ENCODE data around the gene ADPRM. TPM values are rescaled to one million over a fixed set of nuclear protein-coding genes. Genes with fewer than 3 reads are reported as not detected.
A peak's percentile ranks its signal among the peaks of the same experiment; 100 is the strongest.

ADPRM gene
- total and polyA plus RNA-seq, 4 experiments from 2014 or later = 45.5 to 55.0 (median 48.3) TPM

- H3K27me3 Mint-ChIP-seq = peaks cover 7 to 8% of the 10 kb centered on the region in 2 donors
- H3K27ac Mint-ChIP-seq = no peak overlapping the region
- no peak overlapping the region for H3K4me3 Mint-ChIP-seq
- Histone ChIP-seq H3K4me3 (ENCODE audit: low read length in 2 of 2) (no peak overlapping the region), H3K9me3 (ENCODE audit: control insufficient read depth in 1 of 2, low read length in 2 of 2) (no peaks in the 10 kb centered on the region), H3K4me1 (ENCODE audit: insufficient read depth, low read length) (no peaks in the 10 kb centered on the region), H3K27me3 (ENCODE audit: insufficient read depth, low read length) (no peaks in the 10 kb centered on the region), H3K36me3 (ENCODE audit: insufficient read depth, low read length) (no peaks in the 10 kb centered on the region), H3K27ac (ENCODE audit: low read depth, low read length) (no peak overlapping the region)
- ChIA-PET CTCF (ENCODE audit: partially characterized antibody) (no interaction called here), POLR2A (ENCODE audit: partially characterized antibody) (no interaction called here)
- H3K36me3 Mint-ChIP-seq = no peaks in the 10 kb centered on the region
- H3K4me1 Mint-ChIP-seq = peaks cover 4 to 12% (median 8%) of the 10 kb centered on the region in 4 donors
- intact Hi-C loops (cut with micrococcal nuclease) = no loop called here
- DNase-seq = no peak
- H3K9me3 Mint-ChIP-seq = peaks cover 0 to 2% (median 0%) of the 10 kb centered on the region in 8 donors
Measured at GRCh38 chr17:10738521-10739258, 41.3 kb downstream of the ADPRM start.

- no peak overlapping the region for H3K27ac ChIP-seq (ENCODE audit: low read depth, low read length)
- peaks cover 5 to 15% (median 10%) of the 10 kb centered on the region in 4 donors for H3K4me1 Mint-ChIP-seq
- peaks cover 0 to 2% (median 0%) of the 10 kb centered on the region in 8 donors for H3K9me3 Mint-ChIP-seq
- DNase-seq = no peak
- POLR2A ChIA-PET (ENCODE audit: partially characterized antibody) = no interaction called here
- no peaks in the 10 kb centered on the region for H3K36me3 Mint-ChIP-seq
- peaks cover 6 to 8% of the 10 kb centered on the region in 2 donors for H3K27me3 Mint-ChIP-seq
- H3K27ac Mint-ChIP-seq = no peak overlapping the region
- CTCF ChIA-PET (ENCODE audit: partially characterized antibody) = no interaction called here
- no peak overlapping the region for H3K4me3 Mint-ChIP-seq
- intact Hi-C loops (cut with micrococcal nuclease) = no loop called here
- H3K4me3 ChIP-seq (ENCODE audit: low read length in 2 of 2) = no peak overlapping the region
- no peaks in the 10 kb centered on the region for H3K27me3 ChIP-seq (ENCODE audit: insufficient read depth, low read length)
- H3K4me1 ChIP-seq (ENCODE audit: insufficient read depth, low read length) = peaks cover 5% of the 10 kb centered on the region
- H3K9me3 ChIP-seq (ENCODE audit: control insufficient read depth in 1 of 2, low read length in 2 of 2) = no peaks in the 10 kb centered on the region
- no peaks in the 10 kb centered on the region for H3K36me3 ChIP-seq (ENCODE audit: insufficient read depth, low read length)
Measured at GRCh38 chr17:10739386-10739785, 42.0 kb downstream of the ADPRM start.

DNA sequence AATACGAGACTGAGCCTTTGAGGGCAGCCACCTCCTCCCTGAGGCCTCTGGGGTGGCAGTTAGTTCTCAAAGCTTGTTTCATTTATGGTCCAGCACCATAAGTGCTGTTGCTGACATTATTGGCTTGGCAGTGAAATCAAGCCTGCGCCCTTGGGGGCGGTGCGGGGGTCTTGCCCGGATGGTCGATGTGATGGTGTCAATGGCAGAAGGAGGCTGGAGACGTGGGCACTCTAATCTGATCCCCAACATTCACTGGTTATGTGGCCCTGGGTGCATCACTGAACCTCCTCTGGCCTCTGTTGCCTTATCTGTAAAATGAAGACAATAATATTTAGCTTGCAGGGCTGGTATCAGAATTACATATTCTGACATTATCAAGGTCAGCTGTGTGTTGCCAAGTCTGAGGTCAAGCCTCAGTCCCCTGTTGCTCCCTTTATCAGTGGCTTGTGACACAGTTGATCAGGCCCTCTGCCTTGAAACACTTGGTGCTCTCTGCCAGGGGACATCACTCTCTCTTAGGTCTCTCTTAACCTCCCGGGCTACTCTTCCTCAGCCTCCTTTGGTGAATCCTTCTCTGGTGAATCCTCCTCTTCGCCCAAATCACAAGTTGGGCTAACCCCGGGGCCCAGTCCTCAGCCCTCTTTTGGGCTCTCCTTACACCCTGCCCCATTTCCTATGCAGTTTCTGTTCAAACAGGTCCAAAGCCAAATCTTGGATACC, 44.2 kb downstream of the ADPRM start:
- ChIA-PET CTCF (ENCODE audit: partially characterized antibody) (interaction anchor here (0.9 to 1.2 kb wide), 3 partner anchors 8 to 103 kb away, joined by 3 read pairs; no protein-coding TSS in a partner anchor), POLR2A (ENCODE audit: partially characterized antibody) (no interaction called here)
- Mint-ChIP-seq H3K9me3 (peaks cover 0 to 2% (median 0%) of the 10 kb centered on the region in 8 donors), H3K27me3 (peaks cover 3 to 9% of the 10 kb centered on the region in 2 donors), H3K4me3 (no peak overlapping the region), H3K4me1 (peaks cover 9 to 20% (median 14%) of the 10 kb centered on the region in 4 donors), H3K36me3 (no peaks in the 10 kb centered on the region), H3K27ac (peak overlapping the region in 1 of 7 donors; percentile 4)
- Histone ChIP-seq H3K36me3 (ENCODE audit: insufficient read depth, low read length) (no peaks in the 10 kb centered on the region), H3K27ac (ENCODE audit: low read depth, low read length) (no peak overlapping the region), H3K4me3 (ENCODE audit: low read length in 2 of 2) (no peak overlapping the region), H3K4me1 (ENCODE audit: insufficient read depth, low read length) (peaks cover 12% of the 10 kb centered on the region), H3K9me3 (ENCODE audit: control insufficient read depth in 1 of 2, low read length in 2 of 2) (no peaks in the 10 kb centered on the region), H3K27me3 (ENCODE audit: insufficient read depth, low read length) (no peaks in the 10 kb centered on the region)
- no peak for DNase-seq
- intact Hi-C loops (cut with micrococcal nuclease) = no loop called here

DNA sequence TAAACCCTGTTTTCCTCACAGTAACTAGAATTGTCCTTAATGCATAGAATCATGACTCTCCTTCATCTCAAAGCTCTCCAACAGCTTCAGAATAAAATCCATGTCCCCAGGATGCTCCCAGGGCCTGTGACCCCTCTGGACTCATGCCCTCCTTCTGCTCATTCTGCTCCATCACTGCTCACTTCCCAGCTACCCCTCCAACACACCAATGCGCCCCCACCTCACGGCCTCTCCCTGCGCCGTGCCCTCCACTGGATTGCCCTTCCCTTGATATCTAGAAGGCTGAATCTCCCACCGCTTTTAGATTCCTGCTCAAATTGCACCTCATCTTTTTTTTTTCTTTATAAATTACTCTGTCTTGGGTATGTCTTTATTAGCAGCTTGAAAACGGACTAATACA, 45.0 kb downstream of the ADPRM start:
- intact Hi-C loops (cut with micrococcal nuclease) = no loop called here
- Histone ChIP-seq H3K36me3 (ENCODE audit: insufficient read depth, low read length) (no peaks in the 10 kb centered on the region), H3K4me1 (ENCODE audit: insufficient read depth, low read length) (peaks cover 12% of the 10 kb centered on the region), H3K4me3 (ENCODE audit: low read length in 2 of 2) (no peak overlapping the region), H3K9me3 (ENCODE audit: control insufficient read depth in 1 of 2, low read length in 2 of 2) (no peaks in the 10 kb centered on the region), H3K27ac (ENCODE audit: low read depth, low read length) (no peak overlapping the region), H3K27me3 (ENCODE audit: insufficient read depth, low read length) (no peaks in the 10 kb centered on the region)
- peaks cover 3 to 8% of the 10 kb centered on the region in 2 donors for H3K27me3 Mint-ChIP-seq
- H3K4me1 Mint-ChIP-seq = peaks cover 5 to 15% (median 10%) of the 10 kb centered on the region in 4 donors
- H3K9me3 Mint-ChIP-seq = peaks cover 0 to 2% (median 0%) of the 10 kb centered on the region in 8 donors
- DNase-seq = no peak
- H3K27ac Mint-ChIP-seq = peak overlapping the region in 1 of 7 donors; percentile 70
- ChIA-PET POLR2A (ENCODE audit: partially characterized antibody) (no interaction called here), CTCF (ENCODE audit: partially characterized antibody) (interaction anchor here (1.2 kb wide), 1 partner anchor 12 kb away, joined by 3 read pairs; no protein-coding TSS in a partner anchor)
- H3K36me3 Mint-ChIP-seq = no peaks in the 10 kb centered on the region
- no peak overlapping the region for H3K4me3 Mint-ChIP-seq

DNA sequence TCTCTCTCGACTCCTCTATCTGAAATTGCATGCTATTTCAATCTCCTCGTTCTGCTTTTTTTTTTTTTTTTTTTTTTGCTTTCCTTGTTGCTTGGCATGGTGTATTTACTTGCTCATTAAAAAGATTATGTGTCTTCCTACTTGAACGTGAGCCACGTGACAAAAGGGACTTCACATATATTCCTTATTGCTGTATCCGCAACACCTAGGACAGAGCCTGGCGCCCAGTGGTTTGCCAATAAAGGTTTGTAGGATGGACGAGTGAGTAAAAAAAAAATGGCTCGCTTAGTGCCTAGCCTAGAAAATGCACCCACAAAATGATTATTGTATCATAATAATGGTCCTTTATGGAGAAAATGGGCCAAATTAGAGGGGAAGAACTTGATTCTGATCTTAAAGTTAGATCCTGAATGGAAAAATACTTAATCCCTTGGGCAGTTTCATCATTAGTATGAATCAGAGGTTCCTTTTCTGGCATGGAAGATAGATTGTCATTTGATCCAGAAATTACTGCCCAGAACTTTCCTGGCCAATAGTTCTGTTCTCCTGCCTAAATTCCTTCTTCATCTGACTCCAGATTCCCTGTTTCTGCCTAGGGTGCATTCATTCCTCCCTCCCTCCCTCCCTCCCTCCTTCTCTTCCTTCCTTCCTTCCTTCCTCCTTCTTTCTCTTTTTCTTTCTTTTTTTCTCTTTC, 46.1 kb downstream of the ADPRM start:
- Histone ChIP-seq H3K36me3 (ENCODE audit: insufficient read depth, low read length) (no peaks in the 10 kb centered on the region), H3K4me3 (ENCODE audit: low read length in 2 of 2) (no peak overlapping the region), H3K9me3 (ENCODE audit: control insufficient read depth in 1 of 2, low read length in 2 of 2) (no peaks in the 10 kb centered on the region), H3K27ac (ENCODE audit: low read depth, low read length) (no peak overlapping the region), H3K4me1 (ENCODE audit: insufficient read depth, low read length) (peaks cover 12% of the 10 kb centered on the region), H3K27me3 (ENCODE audit: insufficient read depth, low read length) (no peaks in the 10 kb centered on the region)
- no peak overlapping the region for H3K27ac Mint-ChIP-seq
- H3K4me1 Mint-ChIP-seq = peaks cover 5 to 13% (median 6%) of the 10 kb centered on the region in 4 donors
- no peak for DNase-seq
- H3K36me3 Mint-ChIP-seq = no peaks in the 10 kb centered on the region
- ChIA-PET POLR2A (ENCODE audit: partially characterized antibody) (interaction anchor here (0.6 kb wide), 1 partner anchor 80 kb away, joined by 3 read pairs; no protein-coding TSS in a partner anchor), CTCF (ENCODE audit: partially characterized antibody) (interaction anchor here (1.2 kb wide), 1 partner anchor 11 kb away, joined by 3 read pairs; no protein-coding TSS in a partner anchor)
- no peak overlapping the region for H3K4me3 Mint-ChIP-seq
- H3K9me3 Mint-ChIP-seq = peaks cover 0 to 2% (median 0%) of the 10 kb centered on the region in 8 donors
- peaks cover 3 to 8% of the 10 kb centered on the region in 2 donors for H3K27me3 Mint-ChIP-seq
- intact Hi-C loops (cut with micrococcal nuclease) = no loop called here

GRCh38 chr17:10744501-10745000, 47.2 kb downstream of the ADPRM start:
- Mint-ChIP-seq H3K36me3 (no peaks in the 10 kb centered on the region), H3K4me3 (peak overlapping the region in 7 of 8 donors; percentile 17 to 70 (median 41)), H3K27me3 (peaks cover 2 to 8% of the 10 kb centered on the region in 2 donors), H3K4me1 (peaks cover 5 to 9% (median 6%) of the 10 kb centered on the region in 4 donors), H3K9me3 (peaks cover 0 to under 1% (median 0%) of the 10 kb centered on the region in 8 donors), H3K27ac (peak overlapping the region in 5 of 7 donors; percentile 3 to 68 (median 13))
- Histone ChIP-seq H3K27me3 (ENCODE audit: insufficient read depth, low read length) (no peaks in the 10 kb centered on the region), H3K9me3 (ENCODE audit: control insufficient read depth in 1 of 2, low read length in 2 of 2) (no peaks in the 10 kb centered on the region), H3K4me1 (ENCODE audit: insufficient read depth, low read length) (peaks cover 12% of the 10 kb centered on the region), H3K4me3 (ENCODE audit: low read length in 2 of 2) (no peak overlapping the region), H3K27ac (ENCODE audit: low read depth, low read length) (no peak overlapping the region), H3K36me3 (ENCODE audit: insufficient read depth, low read length) (no peaks in the 10 kb centered on the region)
- POLR2A ChIA-PET (ENCODE audit: partially characterized antibody) = no interaction called here
- intact Hi-C loops (cut with micrococcal nuclease) = no loop called here
- CTCF ChIA-PET (ENCODE audit: partially characterized antibody) = no interaction called here
- peak; percentile 38 to 55 (median 47) for DNase-seq

Data from CD4-positive, alpha-beta memory T cell (primary cell).